Measurements from ENCODE around the gene WNT9A. TPM values are rescaled to one million over a fixed set of nuclear protein-coding genes. Genes with fewer than 3 reads are reported as not detected.

The WNT9A gene
- polyA plus RNA-seq, 1 of the 3 experiments (the other 2 are of a cell fraction): 0.31 TPM

GRCh38 chr1:227943381-227944089, 4.2 kb downstream of the WNT9A start:
- no peak for TF ChIP-seq EZH2phosphoT487 (IDR thresholded peaks at IDR 0.05; ENCODE audit: borderline replicate concordance, low read depth)
- no peak for TF ChIP-seq MEF2A (IDR thresholded peaks at IDR 0.05; ENCODE audit: borderline replicate concordance, low read depth)
- no peak for TF ChIP-seq FOSL2 (IDR thresholded peaks at IDR 0.05; ENCODE audit: borderline replicate concordance, low read depth)
- TF ChIP-seq RXRA (IDR thresholded peaks at IDR 0.05; ENCODE audit: borderline replicate concordance, low read depth): no peak
- no peak for TF ChIP-seq MXI1 (IDR thresholded peaks at IDR 0.05; ENCODE audit: low read depth, low read length)
- no peak for TF ChIP-seq YY1 (IDR thresholded peaks at IDR 0.05; ENCODE audit: low read depth)
- no peak for TF ChIP-seq SIN3A (IDR thresholded peaks at IDR 0.05; ENCODE audit: borderline replicate concordance, low read depth, low read length)
- no peak for TF ChIP-seq ELF1 (IDR thresholded peaks at IDR 0.05)
- TF ChIP-seq FOXM1 (IDR thresholded peaks at IDR 0.05; ENCODE audit: low read depth): no peak
- no peak for TF ChIP-seq NRF1 (IDR thresholded peaks at IDR 0.05; ENCODE audit: low read depth, low read length)
- no peak for TF ChIP-seq CTCF (IDR thresholded peaks at IDR 0.05)
- no peak for TF ChIP-seq TAF1 (IDR thresholded peaks at IDR 0.05; ENCODE audit: borderline replicate concordance, low read depth, low read length)
- TF ChIP-seq GABPA (IDR thresholded peaks at IDR 0.05; ENCODE audit: low read depth): no peak
- TF ChIP-seq PBX3 (IDR thresholded peaks at IDR 0.05): no peak
- H3F3A ChIP-seq (replicated peaks; ENCODE audit: insufficient read depth): no peaks in the 10 kb centered on the region
- H3K79me2 ChIP-seq (ENCODE audit: insufficient read depth): no peaks in the 10 kb centered on the region
- no peaks in the 10 kb centered on the region for H3K9me3 ChIP-seq
- H2AFZ ChIP-seq (ENCODE audit: low read depth): no peak overlapping the region
- H3K4me1 ChIP-seq (ENCODE audit: control insufficient read depth in 1 of 2, insufficient read depth in 2 of 2, low read depth in 1 of 2, low read length in 1 of 2): peaks cover 0 to 2% of the 10 kb centered on the region in 2 experiments; a peak in 1 of 4 replicates
- H3K27me3 ChIP-seq (ENCODE audit: insufficient read depth): no peaks in the 10 kb centered on the region
- H4K20me1 ChIP-seq (ENCODE audit: insufficient read depth): no peaks in the 10 kb centered on the region
- H3K27ac ChIP-seq (ENCODE audit: low read depth in 2 of 2, low read length in 1 of 2): no peak overlapping the region
- no peak for DNase-seq
- no peaks in the 10 kb centered on the region for H3K36me3 ChIP-seq (replicated peaks in 1 of 2; ENCODE audit: control insufficient read depth in 1 of 2, insufficient read depth in 2 of 2, low read length in 1 of 2)
- CTCF ChIA-PET: interaction anchor here (1.0 kb wide), 1 partner anchor 181 kb away, joined by 4 read pairs; no protein-coding TSS in a partner anchor
- POLR2A ChIA-PET: no interaction called here
- no peak overlapping the region for H3K4me2 ChIP-seq
- 73% methylated on average over 12 of the region's 12 CpGs for WGBS (ENCODE audit: low lambda C conversion rate)
- H3K9me2 ChIP-seq: no peaks in the 10 kb centered on the region
- H3K4me3 ChIP-seq (ENCODE audit: low read depth in 2 of 2, low read length in 1 of 2): no peak overlapping the region
- H3K9ac ChIP-seq: no peak overlapping the region

- no peaks in the 10 kb centered on the region for H3F3A ChIP-seq (replicated peaks; ENCODE audit: insufficient read depth)
- no peak overlapping the region for H3K9ac ChIP-seq
- no peaks in the 10 kb centered on the region for H3K9me2 ChIP-seq
- no peak overlapping the region for H2AFZ ChIP-seq (ENCODE audit: low read depth)
- DNase-seq: peak; percentile 21
- H3K36me3 ChIP-seq (replicated peaks in 1 of 2; ENCODE audit: control insufficient read depth in 1 of 2, insufficient read depth in 2 of 2, low read length in 1 of 2): no peaks in the 10 kb centered on the region
- H3K27ac ChIP-seq (ENCODE audit: low read depth in 2 of 2, low read length in 1 of 2): no peak overlapping the region
- H3K27me3 ChIP-seq (ENCODE audit: insufficient read depth): no peaks in the 10 kb centered on the region
- no peak overlapping the region for H3K4me3 ChIP-seq (ENCODE audit: low read depth in 2 of 2, low read length in 1 of 2)
- no peaks in the 10 kb centered on the region for H3K79me2 ChIP-seq (ENCODE audit: insufficient read depth)
- H3K4me1 ChIP-seq (ENCODE audit: control insufficient read depth in 1 of 2, insufficient read depth in 2 of 2, low read depth in 1 of 2, low read length in 1 of 2): peaks cover 0 to 2% of the 10 kb centered on the region in 2 experiments; a peak in 1 of 4 replicates
- H4K20me1 ChIP-seq (ENCODE audit: insufficient read depth): no peaks in the 10 kb centered on the region
- 61% methylated on average over 4 of the region's 8 CpGs for WGBS (ENCODE audit: low lambda C conversion rate)
- no peak overlapping the region for H3K4me2 ChIP-seq
- ChIA-PET CTCF (interaction anchor here (1.0 to 1.2 kb wide), 3 partner anchors 165 to 181 kb away, joined by 3 to 5 read pairs (median 4); no protein-coding TSS in a partner anchor), POLR2A (no interaction called here)
- no peaks in the 10 kb centered on the region for H3K9me3 ChIP-seq
- TF ChIP-seq EP300 (IDR thresholded peaks at IDR 0.05; ENCODE audit: borderline replicate concordance in 1 of 2, low read depth in 1 of 2, low read length in 1 of 2) (no peak), MXI1 (IDR thresholded peaks at IDR 0.05; ENCODE audit: low read depth, low read length) (no peak), TCF12 (IDR thresholded peaks at IDR 0.05) (no peak), JUND (IDR thresholded peaks at IDR 0.05) (no peak), RXRA (IDR thresholded peaks at IDR 0.05; ENCODE audit: borderline replicate concordance, low read depth) (no peak), RFX5 (IDR thresholded peaks at IDR 0.05; ENCODE audit: low read length) (no peak), TEAD4 (IDR thresholded peaks at IDR 0.05; ENCODE audit: borderline replicate concordance, insufficient read depth) (no peak), USF1 (IDR thresholded peaks at IDR 0.05; ENCODE audit: borderline replicate concordance, low read depth) (no peak), FOXJ3 (CRISPR knock-in tag; IDR thresholded peaks at IDR 0.05) (no peak), SIN3A (IDR thresholded peaks at IDR 0.05; ENCODE audit: borderline replicate concordance, low read depth, low read length) (no peak), USF2 (IDR thresholded peaks at IDR 0.05; ENCODE audit: borderline replicate concordance, low read depth, low read length) (no peak), ELF1 (IDR thresholded peaks at IDR 0.05) (no peak), MEF2A (IDR thresholded peaks at IDR 0.05; ENCODE audit: borderline replicate concordance, low read depth) (no peak)
These were observed 4.9 kb downstream of the WNT9A start for GRCh38 chr1:227942716-227943261.

Data from SK-N-SH (cell line).